C4-2B (cell line): ENCODE results near the gene SSH2.

ENCODE experiments used
- CTCF ChIP-seq: fragments of 450-650 bp; conservative IDR thresholded peaks from 2 replicates; pipeline ENCODE4 v1.5.1; 2017; ENCODE audit warnings: mild to moderate bottlenecking
- ZFX ChIP-seq: fragments of 450-650 bp; IDR thresholded peaks from 2 replicates; pipeline ENCODE4 v1.6.1; 2017

GRCh38 chr17:29828676-29829284 is 101.2 kb downstream of the SSH2 start:
- TF ChIP-seq CTCF (no peak), ZFX (no peak)
